ENCODE measurements around the gene PIEZO2.

The PIEZO2 gene

DNA sequence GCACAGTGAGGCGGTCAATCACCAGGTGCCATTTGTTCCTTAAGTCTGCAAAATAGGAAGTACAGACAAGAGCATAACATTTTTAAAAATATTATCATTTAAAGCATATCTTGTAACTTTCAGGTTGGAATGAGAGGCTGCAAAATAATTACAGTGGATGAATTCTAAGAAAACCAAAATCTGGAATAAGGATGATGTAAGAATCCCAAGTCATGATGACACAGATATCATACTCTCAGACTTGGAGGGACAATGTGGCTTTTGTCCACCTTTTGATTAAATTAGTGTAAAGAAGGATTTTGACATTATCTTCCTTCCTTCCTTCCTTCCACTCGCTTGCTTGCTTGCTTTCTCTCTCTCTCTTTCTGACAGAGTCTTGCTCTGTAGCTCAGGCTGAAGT lies 379.1 kb downstream of the PIEZO2 start:
- Histone ChIP-seq H3K79me2 (ENCODE audit: insufficient read depth, low read length) (no peaks in the 10 kb centered on the region), H3K27me3 (ENCODE audit: insufficient read depth, low read length, poor library complexity, severe bottlenecking) (no peaks in the 10 kb centered on the region), H3K36me3 (ENCODE audit: insufficient read depth, low read length) (no peaks in the 10 kb centered on the region), H3K9ac (ENCODE audit: low read depth, low read length, poor library complexity, severe bottlenecking) (no peak overlapping the region), H3F3A (ENCODE audit: low read depth) (no peaks in the 10 kb centered on the region), H3K4me1 (ENCODE audit: insufficient read depth, low read length, poor library complexity, severe bottlenecking) (peaks cover 9% of the 10 kb centered on the region), H3K9me2 (replicated peaks; ENCODE audit: low read depth, low read length) (no peaks in the 10 kb centered on the region), H2AFZ (ENCODE audit: low read length) (no peak overlapping the region), H4K20me1 (ENCODE audit: insufficient read depth, low read length, poor library complexity, severe bottlenecking) (no peaks in the 10 kb centered on the region), H3K9me3 (ENCODE audit: insufficient read depth, low read depth, low read length) (no peaks in the 10 kb centered on the region), H3K4me2 (ENCODE audit: low read depth, low read length, poor library complexity, severe bottlenecking) (no peak overlapping the region), H3K4me3 (ENCODE audit: low read length, poor library complexity, severe bottlenecking) (no peak overlapping the region)
- TF ChIP-seq, protein P1, sequence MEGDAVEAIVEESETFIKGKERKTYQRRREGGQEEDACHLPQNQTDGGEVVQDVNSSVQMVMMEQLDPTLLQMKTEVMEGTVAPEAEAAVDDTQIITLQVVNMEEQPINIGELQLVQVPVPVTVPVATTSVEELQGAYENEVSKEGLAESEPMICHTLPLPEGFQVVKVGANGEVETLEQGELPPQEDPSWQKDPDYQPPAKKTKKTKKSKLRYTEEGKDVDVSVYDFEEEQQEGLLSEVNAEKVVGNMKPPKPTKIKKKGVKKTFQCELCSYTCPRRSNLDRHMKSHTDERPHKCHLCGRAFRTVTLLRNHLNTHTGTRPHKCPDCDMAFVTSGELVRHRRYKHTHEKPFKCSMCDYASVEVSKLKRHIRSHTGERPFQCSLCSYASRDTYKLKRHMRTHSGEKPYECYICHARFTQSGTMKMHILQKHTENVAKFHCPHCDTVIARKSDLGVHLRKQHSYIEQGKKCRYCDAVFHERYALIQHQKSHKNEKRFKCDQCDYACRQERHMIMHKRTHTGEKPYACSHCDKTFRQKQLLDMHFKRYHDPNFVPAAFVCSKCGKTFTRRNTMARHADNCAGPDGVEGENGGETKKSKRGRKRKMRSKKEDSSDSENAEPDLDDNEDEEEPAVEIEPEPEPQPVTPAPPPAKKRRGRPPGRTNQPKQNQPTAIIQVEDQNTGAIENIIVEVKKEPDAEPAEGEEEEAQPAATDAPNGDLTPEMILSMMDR (conservative IDR thresholded peaks at IDR 0.05; ENCODE audit: low read length): no peak
- no peak for TF ChIP-seq EZH2phosphoT487 (IDR thresholded peaks at IDR 0.05; ENCODE audit: borderline replicate concordance)

DNA sequence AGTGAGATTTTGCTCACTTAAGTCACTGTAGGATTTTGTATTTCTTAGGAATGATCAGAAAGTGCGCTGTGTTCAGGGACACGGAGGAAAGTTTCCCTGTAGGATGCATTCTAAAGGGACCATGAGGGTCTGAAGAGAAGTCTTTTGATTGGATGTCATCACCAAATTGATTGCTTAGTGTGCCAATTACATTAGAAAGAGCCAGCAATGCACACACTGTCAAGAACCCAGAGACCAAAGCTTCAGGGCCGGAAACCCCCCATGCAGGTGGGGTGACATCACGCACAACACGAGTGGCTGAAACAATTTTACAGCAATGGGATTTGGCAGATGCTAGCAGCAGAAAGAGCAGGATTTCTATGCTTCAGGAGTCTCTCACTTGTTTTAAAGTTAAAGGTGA lies 381.1 kb downstream of the PIEZO2 start:
- Histone ChIP-seq H3K9ac (ENCODE audit: low read depth, low read length, poor library complexity, severe bottlenecking) (no peak overlapping the region), H3K79me2 (ENCODE audit: insufficient read depth, low read length) (no peaks in the 10 kb centered on the region), H3K27me3 (ENCODE audit: insufficient read depth, low read length, poor library complexity, severe bottlenecking) (no peaks in the 10 kb centered on the region), H3K9me3 (ENCODE audit: insufficient read depth, low read depth, low read length) (no peaks in the 10 kb centered on the region), H3F3A (ENCODE audit: low read depth) (no peaks in the 10 kb centered on the region), H3K36me3 (ENCODE audit: insufficient read depth, low read length) (no peaks in the 10 kb centered on the region), H3K4me1 (ENCODE audit: insufficient read depth, low read length, poor library complexity, severe bottlenecking) (peaks cover 9% of the 10 kb centered on the region), H3K9me2 (replicated peaks; ENCODE audit: low read depth, low read length) (no peaks in the 10 kb centered on the region), H3K4me3 (ENCODE audit: low read length, poor library complexity, severe bottlenecking) (no peak overlapping the region), H2AFZ (ENCODE audit: low read length) (no peak overlapping the region), H4K20me1 (ENCODE audit: insufficient read depth, low read length, poor library complexity, severe bottlenecking) (no peaks in the 10 kb centered on the region), H3K4me2 (ENCODE audit: low read depth, low read length, poor library complexity, severe bottlenecking) (no peak overlapping the region)
- TF ChIP-seq, protein P1 (conservative IDR thresholded peaks at IDR 0.05; ENCODE audit: low read length): no peak
- TF ChIP-seq EZH2phosphoT487 (IDR thresholded peaks at IDR 0.05; ENCODE audit: borderline replicate concordance): no peak

DNA sequence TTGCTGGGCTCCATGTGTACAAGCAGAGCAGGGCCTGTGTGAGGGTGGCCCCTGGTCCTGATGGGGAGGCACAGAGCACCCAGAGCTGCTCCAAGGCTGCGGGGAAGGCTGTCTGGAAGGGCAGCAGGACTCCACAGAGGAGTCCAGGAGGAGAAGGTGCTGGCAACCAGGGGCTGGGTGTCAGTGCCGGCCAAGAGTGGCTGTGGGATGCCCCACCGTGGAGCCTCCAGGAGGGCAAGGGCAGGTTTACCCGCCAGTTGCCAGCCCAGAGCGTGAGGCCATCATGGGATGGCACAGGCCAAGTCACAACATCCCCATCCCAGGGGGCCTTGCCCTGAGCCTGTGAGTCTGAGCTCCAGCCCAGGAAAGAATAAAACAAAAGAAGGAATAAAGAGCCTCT lies 381.7 kb downstream of the PIEZO2 start:
- no peak overlapping the region for H2AFZ ChIP-seq (ENCODE audit: low read length)
- H3K36me3 ChIP-seq (ENCODE audit: insufficient read depth, low read length): no peaks in the 10 kb centered on the region
- no peaks in the 10 kb centered on the region for H3K79me2 ChIP-seq (ENCODE audit: insufficient read depth, low read length)
- H3K4me3 ChIP-seq (ENCODE audit: low read length, poor library complexity, severe bottlenecking): no peak overlapping the region
- no peak overlapping the region for H3K9ac ChIP-seq (ENCODE audit: low read depth, low read length, poor library complexity, severe bottlenecking)
- peaks cover 9% of the 10 kb centered on the region for H3K4me1 ChIP-seq (ENCODE audit: insufficient read depth, low read length, poor library complexity, severe bottlenecking)
- H3K9me2 ChIP-seq (replicated peaks; ENCODE audit: low read depth, low read length): no peaks in the 10 kb centered on the region
- no peaks in the 10 kb centered on the region for H4K20me1 ChIP-seq (ENCODE audit: insufficient read depth, low read length, poor library complexity, severe bottlenecking)
- no peaks in the 10 kb centered on the region for H3K27me3 ChIP-seq (ENCODE audit: insufficient read depth, low read length, poor library complexity, severe bottlenecking)
- no peak for TF ChIP-seq EZH2phosphoT487 (IDR thresholded peaks at IDR 0.05; ENCODE audit: borderline replicate concordance)
- TF ChIP-seq, protein P1 (conservative IDR thresholded peaks at IDR 0.05; ENCODE audit: low read length): no peak
- H3F3A ChIP-seq (ENCODE audit: low read depth): no peaks in the 10 kb centered on the region
- H3K4me2 ChIP-seq (ENCODE audit: low read depth, low read length, poor library complexity, severe bottlenecking): no peak overlapping the region
- H3K9me3 ChIP-seq (ENCODE audit: insufficient read depth, low read depth, low read length): no peaks in the 10 kb centered on the region
